HG03135 (cell line): ENCODE measurements around the gene COMMD1.
"Not testable (repeated sequence)": the region's sequence is repeated elsewhere in the genome, so short reads cannot be mapped to it uniquely, and the experiment has no call there.

Experiments
- ATAC-seq: cut with Tn5 transposase; IDR thresholded peaks from one replicate; pipeline ENCODE4 v1.9.1; 2021; ENCODE audit warnings: mild to moderate bottlenecking, moderate library complexity; ENCODE audit not compliant: unreplicated experiment

COMMD1 gene

GRCh38 chr2:61922714-61923113 lies 17.2 kb downstream of the COMMD1 start:
- no peak for ATAC-seq

DNA sequence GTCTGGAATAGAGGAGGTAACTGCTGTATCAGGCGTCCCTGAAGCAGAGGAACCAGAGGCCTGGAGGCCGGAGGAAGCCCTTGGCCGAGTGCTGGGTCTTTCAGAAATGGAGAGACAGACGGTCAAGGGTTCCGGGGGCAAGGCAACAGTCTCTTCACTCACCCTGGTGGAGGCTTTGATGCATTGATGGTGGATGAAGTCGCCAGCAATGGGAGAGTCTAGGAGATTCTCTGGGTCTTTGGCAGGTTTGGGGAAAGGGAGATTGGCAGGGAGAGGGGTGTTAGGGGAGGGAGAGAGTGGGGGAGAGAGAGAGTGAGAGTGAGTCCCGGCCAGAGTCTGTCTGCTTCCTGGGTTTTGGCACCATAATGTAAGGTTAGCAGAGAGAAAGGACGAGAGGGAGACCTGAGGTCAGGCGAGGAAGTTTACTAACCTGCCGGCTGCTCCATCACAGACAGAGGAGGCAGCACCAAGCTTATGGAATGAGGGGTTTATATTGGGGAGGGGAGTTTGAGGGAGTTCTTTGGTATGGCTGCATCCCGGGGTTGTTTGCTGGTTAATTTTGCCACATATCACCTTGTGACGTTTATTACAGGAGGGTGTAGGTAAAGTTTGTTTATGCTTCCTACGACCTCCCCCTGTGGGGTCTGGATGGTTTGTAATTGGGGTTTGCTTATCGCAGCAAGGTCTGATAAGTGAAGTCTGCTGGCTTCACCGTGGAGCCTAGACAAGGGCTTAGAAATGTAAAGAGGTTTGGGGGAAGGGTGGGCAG lies 19.6 kb downstream of the COMMD1 start:
- ATAC-seq: no peak

DNA sequence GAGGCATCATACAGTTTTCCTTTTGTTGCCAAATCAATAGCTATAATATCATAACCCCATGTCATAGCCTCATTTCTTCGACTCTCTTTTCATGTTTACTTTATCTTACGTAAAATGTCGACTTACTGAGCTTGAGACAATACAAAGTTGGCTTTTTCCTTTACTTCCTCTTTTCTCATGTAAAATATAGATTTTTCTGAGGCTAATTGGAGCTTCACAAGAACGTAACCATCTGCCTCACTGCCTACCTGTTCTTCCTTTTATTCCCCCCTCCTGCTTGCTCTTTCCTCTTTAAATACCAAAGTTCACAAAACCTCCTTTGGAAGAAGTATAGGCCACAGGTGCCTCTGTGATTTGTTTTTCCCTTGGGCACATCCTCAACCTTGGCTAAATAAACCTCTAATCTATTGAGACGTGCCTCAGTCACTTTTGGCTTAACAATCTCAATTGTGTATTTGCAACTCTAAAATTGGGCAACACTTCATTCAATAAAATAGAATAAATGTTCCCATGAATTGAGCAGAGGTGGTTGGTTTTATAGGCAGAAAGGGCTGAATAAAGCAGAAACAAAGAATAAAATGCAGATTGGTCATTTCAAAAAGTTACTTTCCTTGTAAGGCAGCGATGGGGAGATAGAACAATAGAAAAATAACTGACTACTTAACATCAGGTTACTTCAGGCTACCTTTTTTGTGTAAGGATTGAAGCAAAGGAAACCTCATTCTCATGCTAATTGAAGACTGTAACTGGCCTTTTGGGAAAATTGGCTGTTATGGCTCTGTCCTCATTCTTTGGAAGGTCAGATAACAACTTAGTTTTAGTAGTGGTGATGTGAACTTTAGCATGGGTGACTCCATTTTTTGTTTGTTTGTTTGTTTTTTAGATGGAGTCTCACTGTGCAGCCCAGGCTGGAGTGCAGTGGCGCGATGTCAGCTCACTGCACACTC lies 21.3 kb downstream of the COMMD1 start:
- ATAC-seq: no peak

GRCh38 chr2:61928826-61929461 lies 23.5 kb downstream of the COMMD1 start:
- ATAC-seq: no peak

DNA sequence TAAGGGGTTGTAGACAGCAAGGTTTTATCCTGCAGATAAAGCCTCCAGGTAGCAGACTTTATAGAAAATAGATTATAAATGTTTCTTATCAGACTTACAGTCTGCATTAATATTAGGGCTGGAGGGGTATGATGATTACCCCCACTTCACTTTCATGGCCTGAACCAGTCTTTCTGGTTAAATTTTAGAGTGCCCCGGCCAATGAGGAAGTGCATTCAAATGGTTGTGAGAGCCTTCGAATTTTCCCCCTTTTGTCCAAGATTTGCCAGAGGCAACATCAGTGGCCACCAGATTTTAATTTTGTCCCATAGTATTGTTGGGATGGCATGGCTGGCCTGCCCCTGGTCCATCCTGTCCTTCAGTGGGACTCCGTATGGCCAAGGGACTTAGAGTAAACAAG lies 31.6 kb downstream of the COMMD1 start:
- ATAC-seq: no peak

GRCh38 chr2:61937886-61938285 lies 32.4 kb downstream of the COMMD1 start:
- no peak for ATAC-seq

DNA sequence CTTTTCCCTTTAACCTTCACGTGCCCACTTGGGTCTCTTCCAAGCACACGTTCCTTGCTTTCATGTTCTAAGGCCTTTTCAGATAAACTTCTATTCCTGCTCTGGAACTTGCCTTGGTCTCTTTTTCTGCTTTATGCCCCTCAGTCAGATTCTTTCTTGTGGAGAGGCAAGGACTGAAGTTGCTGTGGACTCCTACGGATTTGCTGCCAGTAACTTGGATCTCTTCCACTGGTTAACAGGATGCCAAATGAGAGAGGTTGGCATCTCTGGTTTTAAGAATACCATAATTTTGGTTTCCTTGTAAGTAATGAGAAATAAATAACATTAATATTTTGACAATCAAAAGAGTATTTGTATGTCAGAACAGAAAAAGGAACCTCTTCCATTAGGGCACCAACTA lies 33.0 kb downstream of the COMMD1 start:
- ATAC-seq: no peak

DNA sequence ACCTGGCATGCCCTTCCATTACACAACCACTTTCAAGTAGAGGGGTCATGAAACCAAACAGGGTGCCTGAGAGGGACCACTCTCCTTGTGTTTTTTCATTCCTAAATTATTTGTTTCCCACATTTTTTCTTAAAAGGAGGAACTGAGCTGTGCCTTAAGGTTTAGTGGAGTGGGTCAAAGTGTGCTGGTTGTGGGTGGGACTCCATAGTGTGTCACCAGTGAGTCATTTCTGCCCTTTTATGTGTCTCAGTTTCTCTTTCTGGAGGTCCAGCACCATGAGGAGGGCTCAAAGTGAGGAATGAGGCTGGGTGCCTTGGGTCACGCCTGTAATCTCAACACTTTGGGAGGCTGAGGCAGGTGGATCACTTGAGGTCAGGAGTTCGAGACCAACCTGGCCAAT lies 37.8 kb downstream of the COMMD1 start:
- no peak for ATAC-seq

DNA sequence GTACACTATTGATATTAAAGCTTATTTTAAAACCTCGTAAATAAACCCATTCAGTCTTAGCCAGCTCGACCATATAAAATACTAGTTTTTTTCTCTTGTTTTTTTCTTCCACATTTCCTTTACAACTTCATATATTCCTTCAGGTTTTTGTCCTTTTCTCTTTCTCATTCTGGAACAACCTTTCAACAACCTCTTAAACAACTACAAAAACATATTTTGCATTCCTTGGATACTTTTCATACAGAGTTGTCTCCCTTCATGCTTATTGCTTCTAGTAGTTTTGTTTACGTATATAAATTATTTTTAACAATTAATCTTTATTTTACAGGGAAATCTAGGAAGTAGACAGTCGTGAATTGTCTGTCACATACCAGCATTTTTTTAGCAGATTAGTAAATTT lies 41.2 kb downstream of the COMMD1 start:
- no peak for ATAC-seq

DNA sequence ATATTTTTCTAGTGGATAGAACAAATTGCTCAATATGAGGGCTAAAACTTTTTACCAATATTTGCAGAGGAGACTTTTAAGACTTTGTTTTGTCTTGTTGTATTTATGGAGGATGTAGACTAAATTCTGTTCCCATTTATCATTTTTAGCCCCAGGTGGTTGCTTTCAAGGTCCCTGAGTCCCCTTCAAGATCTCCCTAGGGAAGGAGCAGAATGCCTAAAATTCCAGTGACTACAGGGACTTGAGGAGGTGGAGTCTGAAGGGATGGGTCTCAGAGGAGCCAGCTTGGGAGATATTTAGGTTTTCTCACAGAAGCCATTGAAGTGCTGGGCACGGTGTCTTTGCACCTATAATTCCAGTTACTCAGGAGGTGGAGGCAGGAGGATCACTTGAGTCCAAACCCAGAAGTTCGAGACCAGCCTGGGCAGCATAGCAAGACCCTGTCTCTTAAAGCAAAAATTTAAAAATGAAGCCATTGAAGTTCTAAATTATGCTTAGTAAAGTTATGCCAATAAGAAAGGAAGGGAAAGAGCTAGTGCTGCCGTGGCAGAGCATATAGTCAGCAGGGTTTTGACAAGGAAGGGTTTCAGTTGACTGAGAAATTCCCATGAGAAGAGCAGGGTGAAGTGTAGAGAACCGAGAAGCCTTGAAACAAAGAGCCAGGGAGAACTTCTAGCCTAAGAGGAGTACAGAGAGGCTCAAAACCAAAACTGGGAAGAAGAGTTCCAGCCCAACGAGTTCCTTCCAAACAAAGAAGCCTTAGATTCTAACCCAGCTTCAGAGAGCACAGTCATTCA lies 43.4 kb downstream of the COMMD1 start:
- no peak for ATAC-seq

GRCh38 chr2:61949458-61949713 lies 43.9 kb downstream of the COMMD1 start:
- ATAC-seq: no peak

- ATAC-seq: no peak
These were observed 44.5 kb downstream of the COMMD1 start for GRCh38 chr2:61949714-61950560.

DNA sequence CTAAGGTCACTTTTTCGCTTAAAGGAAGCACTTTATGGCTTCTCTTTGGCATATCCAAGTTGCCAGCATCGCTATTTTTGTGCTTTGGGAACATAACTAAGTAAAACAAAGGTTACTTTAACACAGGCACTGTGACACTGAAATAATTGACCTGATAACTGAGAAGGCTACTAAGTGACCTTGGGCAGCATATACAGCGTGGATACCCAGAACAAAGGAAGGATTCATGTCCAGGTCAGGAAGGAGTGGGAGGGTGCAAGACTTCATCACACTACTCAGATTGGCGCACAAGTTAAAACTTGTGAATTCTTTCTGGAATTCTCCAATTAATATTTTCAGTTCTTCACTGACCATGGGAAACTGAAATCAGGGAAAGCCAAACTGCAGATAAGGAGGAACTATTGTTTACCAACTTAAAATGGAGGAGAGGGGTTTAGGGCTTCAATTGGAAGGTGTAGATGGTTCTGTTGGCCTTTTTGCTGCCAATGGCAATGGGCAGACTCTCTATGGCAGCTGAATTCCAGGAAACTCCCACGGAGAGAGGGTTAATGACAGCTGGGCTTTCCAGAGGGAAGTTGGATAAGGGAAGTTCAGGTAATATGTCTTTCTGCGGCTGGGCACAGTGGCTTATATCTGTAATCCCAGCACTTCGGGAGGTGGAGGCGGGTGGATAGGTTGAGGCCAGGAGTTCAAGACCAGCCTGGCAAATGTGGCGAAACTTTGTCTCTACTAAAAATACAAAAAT lies 45.3 kb downstream of the COMMD1 start:
- ATAC-seq: no peak

- ATAC-seq: no peak
These were observed 46.4 kb downstream of the COMMD1 start for GRCh38 chr2:61951881-61952280.

- ATAC-seq: no peak
These were observed 46.8 kb downstream of the COMMD1 start for GRCh38 chr2:61952288-61952687.

DNA sequence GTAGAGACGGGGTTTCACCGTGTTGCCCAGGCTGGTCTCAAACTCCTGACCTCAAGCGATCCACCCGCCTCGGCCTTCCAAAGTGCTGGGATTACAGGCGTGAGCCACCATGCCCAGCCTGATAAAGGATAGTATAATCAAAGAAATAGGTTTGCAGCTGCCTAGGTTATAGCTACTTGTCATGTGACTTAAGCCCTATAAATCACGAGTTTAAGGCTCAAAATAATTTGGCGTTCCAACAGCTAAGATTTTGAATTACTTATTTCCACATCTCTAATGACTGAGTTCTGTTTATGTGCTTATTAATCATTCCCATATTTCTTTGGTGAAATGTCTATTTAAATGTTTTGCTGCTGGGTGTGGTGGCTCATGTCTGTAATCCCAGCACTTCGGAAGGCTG lies 49.4 kb downstream of the COMMD1 start:
- ATAC-seq: not testable (repeated sequence)

- no peak for ATAC-seq
These were observed 54.2 kb downstream of the COMMD1 start for GRCh38 chr2:61959381-61960293.

DNA sequence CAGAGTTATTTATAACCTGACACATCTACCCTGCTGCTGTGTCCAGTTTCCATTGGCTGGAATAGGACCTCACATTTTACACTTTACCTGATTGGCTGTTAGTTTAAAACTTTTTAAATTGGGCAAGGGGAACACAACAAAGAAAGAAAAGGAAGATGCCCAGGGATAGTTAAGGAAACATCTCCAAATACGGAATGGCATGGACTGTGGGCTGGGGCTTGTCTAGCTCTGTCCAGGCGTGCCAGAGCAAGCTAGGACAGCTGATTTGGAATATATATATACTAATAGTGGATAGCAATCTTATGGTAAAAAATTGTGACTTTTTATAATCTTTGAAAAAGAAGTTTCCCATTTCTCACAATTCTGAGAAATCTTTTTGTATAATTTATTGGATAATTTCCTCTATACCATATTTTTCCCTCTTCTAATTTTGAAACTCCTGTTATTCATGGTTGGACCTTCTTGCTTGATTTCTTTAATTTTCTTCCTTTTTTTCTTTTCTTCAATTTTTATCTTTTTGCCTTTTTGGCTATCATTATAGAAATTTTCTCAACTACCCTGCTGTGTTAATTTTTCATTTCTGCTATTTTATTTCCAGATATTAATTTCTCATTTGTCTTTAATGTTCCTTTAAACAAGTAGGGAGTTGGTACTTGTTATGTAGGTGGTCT lies 55.9 kb downstream of the COMMD1 start:
- ATAC-seq: no peak
